WTC11 (cell line): Measurements from ENCODE around the gene MRPL27. TPM values are rescaled to one million over a fixed set of nuclear protein-coding genes. Genes with fewer than 3 reads are reported as not detected.

ENCODE experiments used
- ATAC-seq: fragments of 200-7000 bp; cut with Tn5 transposase; 2 replicates; pipeline ENCODE4 v1.10.0; 2021; ENCODE audit warnings: mild to moderate bottlenecking, moderate library complexity
- CTCF ChIA-PET: fragments of 300-600 bp; sonication (Branson Sonifier 250); formaldehyde crosslinking; loops from one replicate; lab custom pipeline; 2021; ENCODE audit warnings: antibody characterized with exemption; lab: Charles Lee
- POLR2A ChIA-PET: fragments of 350-600 bp; sonication (Branson Sonifier 250); formaldehyde crosslinking; loops from one replicate; lab custom pipeline; 2021; ENCODE audit warnings: antibody characterized with exemption; lab: Charles Lee
- DNase-seq: peaks from one replicate; pipeline ENCODE4 v3.0.0; 2021; ENCODE audit warnings: low spot score
- H3K27ac Mint-ChIP-seq: 2 replicates; pipeline ENCODE4 v1.8.0; 2021; ENCODE audit warnings: mixed read lengths
- H3K27me3 Mint-ChIP-seq: 2 replicates; pipeline ENCODE4 v1.8.0; 2021; ENCODE audit warnings: low read depth, mild to moderate bottlenecking, moderate library complexity, mixed read lengths
- H3K36me3 Mint-ChIP-seq: 2 replicates; pipeline ENCODE4 v1.8.0; 2021; ENCODE audit warnings: mixed read lengths
- H3K4me1 Mint-ChIP-seq: 2 replicates; pipeline ENCODE4 v1.8.0; 2022; ENCODE audit warnings: mixed read lengths
- H3K4me3 Mint-ChIP-seq: 2 replicates; pipeline ENCODE4 v1.8.0; 2021; ENCODE audit warnings: mild to moderate bottlenecking, moderate library complexity, mixed read lengths
- H3K9me3 Mint-ChIP-seq: 2 replicates; pipeline ENCODE4 v1.8.0; 2021; ENCODE audit warnings: mixed read lengths
- ATF3 ChIP-seq: sonication (generic); formaldehyde crosslinking; conservative IDR thresholded peaks from 2 replicates; pipeline ENCODE4 v1.8.1; 2022; ENCODE audit warnings: mild to moderate bottlenecking, missing genetic modification reagents
- CTCF ChIP-seq: fragments of 200-600 bp; IDR thresholded peaks from 2 replicates; pipeline ENCODE4 v1.8.0; 2022; ENCODE audit warnings: antibody characterized with exemption
- GABPB1 ChIP-seq: sonication (generic); formaldehyde crosslinking; IDR thresholded peaks from 2 replicates; pipeline ENCODE4 v1.8.1; 2023; ENCODE audit warnings: mild to moderate bottlenecking, missing genetic modification reagents
- HMGA2 ChIP-seq: fragments of 250-450 bp; sonication (Bioruptor Pico); IDR thresholded peaks from 2 replicates; pipeline ENCODE4 v1.4.0; 2021; ENCODE audit warnings: mild to moderate bottlenecking, moderate library complexity
- JAZF1 ChIP-seq: fragments of 250-450 bp; sonication (Bioruptor Pico); IDR thresholded peaks from 2 replicates; pipeline ENCODE4 v1.9.0; 2021; ENCODE audit warnings: moderate library complexity, mild to moderate bottlenecking, inconsistent platforms
- MLX ChIP-seq: sonication (generic); formaldehyde crosslinking; IDR thresholded peaks from 2 replicates; pipeline ENCODE4 v1.8.1; 2023; ENCODE audit warnings: mild to moderate bottlenecking, missing genetic modification reagents, moderate library complexity
- NFATC4 ChIP-seq: fragments of 250-450 bp; sonication (Bioruptor Pico); IDR thresholded peaks from 2 replicates; pipeline ENCODE4 v1.9.0; 2021; ENCODE audit warnings: mild to moderate bottlenecking
- NR3C1 ChIP-seq: sonication (generic); formaldehyde crosslinking; conservative IDR thresholded peaks from 2 replicates; pipeline ENCODE4 v1.8.1; 2023; ENCODE audit warnings: low read depth, mild to moderate bottlenecking, missing genetic modification reagents
- TEAD4 ChIP-seq: sonication (generic); formaldehyde crosslinking; IDR thresholded peaks from 2 replicates; pipeline ENCODE4 v1.8.0; 2022; ENCODE audit warnings: mild to moderate bottlenecking, missing genetic modification reagents
- USF1 ChIP-seq: sonication (generic); formaldehyde crosslinking; IDR thresholded peaks from 2 replicates; pipeline ENCODE4 v1.8.0; 2022; ENCODE audit warnings: mild to moderate bottlenecking, missing genetic modification reagents
- ZBTB43 ChIP-seq: sonication (generic); formaldehyde crosslinking; IDR thresholded peaks from 2 replicates; pipeline ENCODE4 v1.8.1; 2023; ENCODE audit warnings: mild to moderate bottlenecking, missing genetic modification reagents
- ZNF121 ChIP-seq: sonication (generic); formaldehyde crosslinking; IDR thresholded peaks from 2 replicates; pipeline ENCODE4 v1.8.0; 2023; ENCODE audit warnings: missing genetic modification reagents
- ZNF317 ChIP-seq: sonication (generic); formaldehyde crosslinking; IDR thresholded peaks from 2 replicates; pipeline ENCODE4 v1.8.1; 2023; ENCODE audit warnings: low read depth, mild to moderate bottlenecking, moderate library complexity, missing genetic modification reagents, borderline replicate concordance
- total RNA-seq: library from RNA; stranded (reverse); gene quantifications from 3 replicates; pipeline ENCODE4 v1.2.3, GENCODE V29; 2021
- TF ChIP-seq, protein P1 (sequence below): fragments of 250-450 bp; sonication (Bioruptor Pico); IDR thresholded peaks from 2 replicates; pipeline ENCODE4 v1.9.0; 2021; ENCODE audit warnings: mild to moderate bottlenecking
- TF ChIP-seq, protein P2 (sequence below): sonication (generic); formaldehyde crosslinking; IDR thresholded peaks from 2 replicates; pipeline ENCODE4 v1.8.1; 2023; ENCODE audit warnings: mild to moderate bottlenecking, missing genetic modification reagents, moderate library complexity
- TF ChIP-seq, protein P3 (sequence below): sonication (generic); formaldehyde crosslinking; IDR thresholded peaks from 2 replicates; pipeline ENCODE4 v1.8.1; 2022; ENCODE audit warnings: low read depth, missing genetic modification reagents, borderline replicate concordance

MRPL27 gene
- total RNA-seq, 1 experiment from 2014 or later = 80.5 TPM

GRCh38 chr17:50370052-50370451 lies 2.9 kb downstream of the MRPL27 start (continued):
- TF ChIP-seq CTCF (no peak), MLX (CRISPR knock-in tag) (no peak), ZNF317 (no peak), NFATC4 (CRISPR knock-in tag) (no peak), ATF3 (no peak)

DNA sequence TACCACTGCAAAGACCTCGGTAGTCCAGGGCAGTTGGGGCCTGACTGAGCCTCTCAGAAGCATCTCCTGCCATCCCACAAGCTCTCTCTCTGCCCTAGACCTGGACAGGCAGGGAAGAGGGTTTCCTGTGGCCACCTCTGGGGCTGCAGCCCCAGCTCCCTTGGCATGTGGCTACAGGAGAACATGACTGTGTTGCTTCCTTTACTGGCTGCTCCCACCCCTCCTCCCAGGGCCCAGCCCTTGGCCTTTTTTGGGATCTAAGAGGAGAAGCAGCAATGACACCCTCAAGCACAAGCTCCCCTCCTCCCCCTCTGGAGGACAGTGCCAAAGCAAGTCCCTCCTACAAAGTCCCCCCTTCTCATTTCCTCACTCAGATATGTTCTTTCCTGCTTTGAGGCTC lies 5.6 kb downstream of the MRPL27 start:
- Mint-ChIP-seq H3K27me3 (no peaks in the 10 kb centered on the region), H3K27ac (no peak overlapping the region), H3K9me3 (no peaks in the 10 kb centered on the region), H3K4me3 (no peak overlapping the region), H3K4me1 (peaks cover 41% of the 10 kb centered on the region), H3K36me3 (peaks cover 42% of the 10 kb centered on the region)
- no peak for ATAC-seq
- POLR2A ChIA-PET = no interaction called here
- CTCF ChIA-PET = interaction anchor here (6.9 kb wide), 1 partner anchor 30 kb away, joined by 108 read pairs; the partner anchor contains the start of gene LRRC59
- no peak for DNase-seq
- no peak for TF ChIP-seq GABPB1 (CRISPR knock-in tag)
- TF ChIP-seq, protein P1, sequence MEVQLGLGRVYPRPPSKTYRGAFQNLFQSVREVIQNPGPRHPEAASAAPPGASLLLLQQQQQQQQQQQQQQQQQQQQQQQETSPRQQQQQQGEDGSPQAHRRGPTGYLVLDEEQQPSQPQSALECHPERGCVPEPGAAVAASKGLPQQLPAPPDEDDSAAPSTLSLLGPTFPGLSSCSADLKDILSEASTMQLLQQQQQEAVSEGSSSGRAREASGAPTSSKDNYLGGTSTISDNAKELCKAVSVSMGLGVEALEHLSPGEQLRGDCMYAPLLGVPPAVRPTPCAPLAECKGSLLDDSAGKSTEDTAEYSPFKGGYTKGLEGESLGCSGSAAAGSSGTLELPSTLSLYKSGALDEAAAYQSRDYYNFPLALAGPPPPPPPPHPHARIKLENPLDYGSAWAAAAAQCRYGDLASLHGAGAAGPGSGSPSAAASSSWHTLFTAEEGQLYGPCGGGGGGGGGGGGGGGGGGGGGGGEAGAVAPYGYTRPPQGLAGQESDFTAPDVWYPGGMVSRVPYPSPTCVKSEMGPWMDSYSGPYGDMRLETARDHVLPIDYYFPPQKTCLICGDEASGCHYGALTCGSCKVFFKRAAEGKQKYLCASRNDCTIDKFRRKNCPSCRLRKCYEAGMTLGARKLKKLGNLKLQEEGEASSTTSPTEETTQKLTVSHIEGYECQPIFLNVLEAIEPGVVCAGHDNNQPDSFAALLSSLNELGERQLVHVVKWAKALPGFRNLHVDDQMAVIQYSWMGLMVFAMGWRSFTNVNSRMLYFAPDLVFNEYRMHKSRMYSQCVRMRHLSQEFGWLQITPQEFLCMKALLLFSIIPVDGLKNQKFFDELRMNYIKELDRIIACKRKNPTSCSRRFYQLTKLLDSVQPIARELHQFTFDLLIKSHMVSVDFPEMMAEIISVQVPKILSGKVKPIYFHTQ = no peak

GRCh38 chr17:50365649-50366393 lies 7.2 kb downstream of the MRPL27 start:
- DNase-seq (no peak), ATAC-seq (no peak)
- peaks cover 33% of the 10 kb centered on the region for H3K36me3 Mint-ChIP-seq
- ChIA-PET CTCF (interaction anchor here (0.9 to 6.9 kb wide), 4 partner anchors 32 to 196 kb away, joined by 3 to 108 read pairs (median 10); partner anchors contain the start of genes COL1A1 and LRRC59), POLR2A (interaction anchor here (1.4 kb wide), 1 partner anchor 31 kb away, joined by 3 read pairs; the partner anchor contains the start of gene LRRC59)
- peaks cover 36% of the 10 kb centered on the region for H3K4me1 Mint-ChIP-seq
- no peaks in the 10 kb centered on the region for H3K27me3 Mint-ChIP-seq
- no peak overlapping the region for H3K27ac Mint-ChIP-seq
- no peak overlapping the region for H3K4me3 Mint-ChIP-seq
- H3K9me3 Mint-ChIP-seq = no peaks in the 10 kb centered on the region
- TF ChIP-seq ATF3 = no peak
- TF ChIP-seq NR3C1 (CRISPR knock-in tag) = no peak
- TF ChIP-seq ZNF121 = no peak
- TF ChIP-seq, protein P2, sequence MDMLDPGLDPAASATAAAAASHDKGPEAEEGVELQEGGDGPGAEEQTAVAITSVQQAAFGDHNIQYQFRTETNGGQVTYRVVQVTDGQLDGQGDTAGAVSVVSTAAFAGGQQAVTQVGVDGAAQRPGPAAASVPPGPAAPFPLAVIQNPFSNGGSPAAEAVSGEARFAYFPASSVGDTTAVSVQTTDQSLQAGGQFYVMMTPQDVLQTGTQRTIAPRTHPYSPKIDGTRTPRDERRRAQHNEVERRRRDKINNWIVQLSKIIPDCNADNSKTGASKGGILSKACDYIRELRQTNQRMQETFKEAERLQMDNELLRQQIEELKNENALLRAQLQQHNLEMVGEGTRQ (CRISPR knock-in tag) = no peak
- TF ChIP-seq CTCF = no peak
- TF ChIP-seq TEAD4 (CRISPR knock-in tag) = no peak
- TF ChIP-seq ZBTB43 (CRISPR knock-in tag) = no peak
- no peak for TF ChIP-seq MLX (CRISPR knock-in tag)
- TF ChIP-seq, protein P3, sequence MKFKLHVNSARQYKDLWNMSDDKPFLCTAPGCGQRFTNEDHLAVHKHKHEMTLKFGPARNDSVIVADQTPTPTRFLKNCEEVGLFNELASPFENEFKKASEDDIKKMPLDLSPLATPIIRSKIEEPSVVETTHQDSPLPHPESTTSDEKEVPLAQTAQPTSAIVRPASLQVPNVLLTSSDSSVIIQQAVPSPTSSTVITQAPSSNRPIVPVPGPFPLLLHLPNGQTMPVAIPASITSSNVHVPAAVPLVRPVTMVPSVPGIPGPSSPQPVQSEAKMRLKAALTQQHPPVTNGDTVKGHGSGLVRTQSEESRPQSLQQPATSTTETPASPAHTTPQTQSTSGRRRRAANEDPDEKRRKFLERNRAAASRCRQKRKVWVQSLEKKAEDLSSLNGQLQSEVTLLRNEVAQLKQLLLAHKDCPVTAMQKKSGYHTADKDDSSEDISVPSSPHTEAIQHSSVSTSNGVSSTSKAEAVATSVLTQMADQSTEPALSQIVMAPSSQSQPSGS = no peak
- no peak for TF ChIP-seq HMGA2
- no peak for TF ChIP-seq JAZF1 (CRISPR knock-in tag)
- TF ChIP-seq USF1 (CRISPR knock-in tag) = no peak
